HEK293 (cell line): ENCODE measurements around the gene ZFHX2.
A peak's percentile ranks its signal among the peaks of the same experiment; 100 is the strongest.

Experiments used
- CTCF ChIA-PET: fragments of 350-600 bp; formaldehyde crosslinking; extraction: SDS; loops from one replicate; lab custom pipeline; 2021; ENCODE audit warnings: antibody characterized with exemption; lab: Yijun Ruan, JAX
- POLR2A ChIA-PET: fragments of 300-600 bp; formaldehyde crosslinking; extraction: SDS; loops from one replicate; lab custom pipeline; 2020; ENCODE audit warnings: antibody characterized with exemption, inconsistent platforms; lab: Yijun Ruan, JAX
- H3K27ac ChIP-seq: fragments of 200-500 bp; sonication (Bioruptor generic); 2 replicates; pipeline ENCODE4 v1.5.1; 2014; ENCODE audit warnings: low read depth, low read length, control low read depth, inconsistent platforms; ENCODE audit errors: extremely low read depth
- H3K36me3 ChIP-seq, 2 experiments: fragments of 200-500 bp in 1 of 2; sonication (Bioruptor generic) in 1 of 2; 1 replicate in 1 of 2; 2 replicates in 1 of 2; pipeline ENCODE4 v1.5.1; 2014 to 2017; ENCODE audit warnings: inconsistent platforms in 2 of 2, low read length in 2 of 2; ENCODE audit not compliant: control insufficient read depth in 2 of 2, insufficient read depth in 1 of 2
- H3K4me1 ChIP-seq: fragments of 200-500 bp; sonication (Bioruptor generic); 2 replicates; pipeline ENCODE4 v1.5.1; 2014; ENCODE audit warnings: mild to moderate bottlenecking, low read length, inconsistent platforms; ENCODE audit not compliant: control insufficient read depth, insufficient read depth
- H3K4me3 ChIP-seq: 2 replicates; pipeline ENCODE4 v1.5.1; 2011; ENCODE audit warnings: low read depth, mild to moderate bottlenecking, control low read depth, low read length, moderate library complexity
- H3K9me3 ChIP-seq: fragments of 200-500 bp; sonication (Bioruptor generic); 2 replicates; pipeline ENCODE4 v1.5.1; 2014; ENCODE audit warnings: low read depth, low read length, inconsistent platforms; ENCODE audit not compliant: control insufficient read depth, insufficient read depth
- GLIS1 ChIP-seq: fragments of 450-650 bp; formaldehyde crosslinking; IDR thresholded peaks from 2 replicates; pipeline ENCODE4 v1.5.1; 2016; ENCODE audit warnings: missing biosample characterization, missing genetic modification characterization
- KLF10 ChIP-seq: fragments of 450-650 bp; IDR thresholded peaks from 2 replicates; pipeline ENCODE4 v1.5.1; 2018; ENCODE audit warnings: missing biosample characterization, mild to moderate bottlenecking, missing genetic modification characterization
- RBAK ChIP-seq: fragments of 450-650 bp; formaldehyde crosslinking; IDR thresholded peaks from 2 replicates; pipeline ENCODE4 v1.5.1; 2016; ENCODE audit warnings: missing biosample characterization, missing genetic modification characterization
- SP3 ChIP-seq: fragments of 450-650 bp; formaldehyde crosslinking; IDR thresholded peaks from 2 replicates; pipeline ENCODE4 v1.5.1; 2016; ENCODE audit warnings: missing biosample characterization, missing genetic modification characterization
- ZBTB20 ChIP-seq: fragments of 450-650 bp; formaldehyde crosslinking; IDR thresholded peaks from 2 replicates; pipeline ENCODE4 v1.5.1; 2016; ENCODE audit warnings: missing biosample characterization, missing genetic modification characterization
- ZFHX2 ChIP-seq: fragments of 450-650 bp; formaldehyde crosslinking; conservative IDR thresholded peaks from 2 replicates; pipeline ENCODE4 v1.5.1; 2016; ENCODE audit warnings: missing biosample characterization, missing genetic modification characterization
- ZNF114 ChIP-seq: fragments of 450-650 bp; formaldehyde crosslinking; IDR thresholded peaks from 2 replicates; pipeline ENCODE4 v1.5.0; 2017; ENCODE audit warnings: missing biosample characterization, missing genetic modification characterization
- ZNF239 ChIP-seq: fragments of 450-650 bp; formaldehyde crosslinking; IDR thresholded peaks from 2 replicates; pipeline ENCODE4 v1.5.1; 2016; ENCODE audit warnings: missing biosample characterization, missing genetic modification characterization
- ZNF24 ChIP-seq: fragments of 450-650 bp; formaldehyde crosslinking; IDR thresholded peaks from 2 replicates; pipeline ENCODE4 v1.5.1; 2016; ENCODE audit warnings: missing biosample characterization, missing genetic modification characterization
- ZNF548 ChIP-seq: fragments of 450-650 bp; formaldehyde crosslinking; IDR thresholded peaks from 2 replicates; pipeline ENCODE4 v1.5.1; 2016; ENCODE audit warnings: missing biosample characterization, missing genetic modification characterization
- ZNF555 ChIP-seq: fragments of 450-650 bp; formaldehyde crosslinking; conservative IDR thresholded peaks from 2 replicates; pipeline ENCODE4 v1.5.1; 2017; ENCODE audit warnings: missing biosample characterization, mild to moderate bottlenecking, missing genetic modification characterization, inconsistent platforms
- ZNF560 ChIP-seq: fragments of 450-650 bp; formaldehyde crosslinking; IDR thresholded peaks from 2 replicates; pipeline ENCODE4 v1.5.1; 2017; ENCODE audit warnings: missing biosample characterization, missing genetic modification characterization, borderline replicate concordance
- ZNF658 ChIP-seq: fragments of 450-650 bp; formaldehyde crosslinking; IDR thresholded peaks from 2 replicates; pipeline ENCODE4; 2016; ENCODE audit warnings: missing biosample characterization, missing genetic modification characterization
- ZNF843 ChIP-seq: fragments of 450-650 bp; formaldehyde crosslinking; IDR thresholded peaks from 2 replicates; pipeline ENCODE4 v1.5.1; 2016; ENCODE audit warnings: missing biosample characterization, missing genetic modification characterization
- ZSCAN23 ChIP-seq: fragments of 450-650 bp; formaldehyde crosslinking; IDR thresholded peaks from 2 replicates; pipeline ENCODE4 v1.5.1; 2016; ENCODE audit warnings: missing biosample characterization, missing genetic modification characterization
- ZXDB ChIP-seq: fragments of 450-650 bp; formaldehyde crosslinking; IDR thresholded peaks from 2 replicates; pipeline ENCODE4 v1.5.1; 2016; ENCODE audit warnings: missing biosample characterization, missing genetic modification characterization
- TF ChIP-seq, protein P1 (sequence below): fragments of 450-650 bp; formaldehyde crosslinking; IDR thresholded peaks from 2 replicates; pipeline ENCODE4 v1.5.1; 2016; ENCODE audit warnings: missing biosample characterization, missing genetic modification characterization, borderline replicate concordance
- TF ChIP-seq, protein P2 (sequence below): fragments of 450-650 bp; formaldehyde crosslinking; IDR thresholded peaks from 2 replicates; pipeline ENCODE4 v1.5.1; 2017; ENCODE audit warnings: missing biosample characterization, missing genetic modification characterization
- TF ChIP-seq, protein P3 (sequence below): fragments of 450-650 bp; formaldehyde crosslinking; IDR thresholded peaks from 2 replicates; pipeline ENCODE4 v1.5.1; 2016; ENCODE audit warnings: missing biosample characterization, missing genetic modification characterization, borderline replicate concordance
- TF ChIP-seq, protein P4 (sequence below): fragments of 450-650 bp; formaldehyde crosslinking; IDR thresholded peaks from 2 replicates; pipeline ENCODE4 v1.5.1; 2016; ENCODE audit warnings: missing biosample characterization, missing genetic modification characterization

Gene ZFHX2

DNA sequence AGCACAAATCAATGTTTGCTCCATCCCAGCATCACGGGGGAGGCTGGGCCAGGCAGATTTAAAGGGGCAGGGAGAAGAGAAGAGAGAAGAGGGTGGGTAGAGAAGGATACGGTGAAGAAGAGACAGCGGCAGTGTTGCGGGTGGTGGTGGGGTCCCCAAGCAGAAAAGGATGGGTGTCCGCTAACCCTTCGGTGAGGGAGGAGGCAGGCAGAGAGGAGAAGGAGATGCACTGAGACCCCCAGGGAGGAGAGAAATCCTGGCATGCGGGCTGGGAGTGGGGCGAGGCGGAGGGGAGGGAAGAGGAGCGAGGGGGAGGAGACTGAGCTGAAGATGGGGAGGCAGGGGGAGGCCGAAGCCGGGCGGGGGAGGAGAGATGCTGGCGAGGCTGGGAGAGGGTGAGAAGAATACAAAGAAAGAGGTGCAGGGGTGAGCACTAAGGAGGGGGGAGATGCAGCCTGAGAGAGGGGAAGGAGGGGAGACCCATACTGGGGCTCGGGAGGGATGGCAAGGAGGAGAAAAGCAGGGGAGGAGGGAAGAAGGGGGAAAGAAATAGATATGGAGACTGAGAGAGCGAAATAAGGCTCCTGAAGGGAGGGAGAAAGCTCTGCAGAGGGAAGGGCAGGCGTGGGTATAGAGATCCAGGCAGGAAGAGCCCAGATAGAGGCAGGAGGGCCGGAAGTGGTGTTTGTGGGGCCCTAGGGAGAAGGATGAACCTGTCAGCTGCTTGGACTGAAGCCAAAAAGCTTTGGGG is 27.2 kb upstream of the ZFHX2 start, which contains the start of gene JPH4 (continued):
- peak; percentile 25; the same call in 1 of the 2 replicates for TF ChIP-seq SP3 (tag by site-specific recombination)
- no peak for TF ChIP-seq ZNF239 (tag by site-specific recombination)
- TF ChIP-seq ZNF555 (tag by site-specific recombination): no peak
- TF ChIP-seq ZNF560: no peak
- TF ChIP-seq, protein P1, sequence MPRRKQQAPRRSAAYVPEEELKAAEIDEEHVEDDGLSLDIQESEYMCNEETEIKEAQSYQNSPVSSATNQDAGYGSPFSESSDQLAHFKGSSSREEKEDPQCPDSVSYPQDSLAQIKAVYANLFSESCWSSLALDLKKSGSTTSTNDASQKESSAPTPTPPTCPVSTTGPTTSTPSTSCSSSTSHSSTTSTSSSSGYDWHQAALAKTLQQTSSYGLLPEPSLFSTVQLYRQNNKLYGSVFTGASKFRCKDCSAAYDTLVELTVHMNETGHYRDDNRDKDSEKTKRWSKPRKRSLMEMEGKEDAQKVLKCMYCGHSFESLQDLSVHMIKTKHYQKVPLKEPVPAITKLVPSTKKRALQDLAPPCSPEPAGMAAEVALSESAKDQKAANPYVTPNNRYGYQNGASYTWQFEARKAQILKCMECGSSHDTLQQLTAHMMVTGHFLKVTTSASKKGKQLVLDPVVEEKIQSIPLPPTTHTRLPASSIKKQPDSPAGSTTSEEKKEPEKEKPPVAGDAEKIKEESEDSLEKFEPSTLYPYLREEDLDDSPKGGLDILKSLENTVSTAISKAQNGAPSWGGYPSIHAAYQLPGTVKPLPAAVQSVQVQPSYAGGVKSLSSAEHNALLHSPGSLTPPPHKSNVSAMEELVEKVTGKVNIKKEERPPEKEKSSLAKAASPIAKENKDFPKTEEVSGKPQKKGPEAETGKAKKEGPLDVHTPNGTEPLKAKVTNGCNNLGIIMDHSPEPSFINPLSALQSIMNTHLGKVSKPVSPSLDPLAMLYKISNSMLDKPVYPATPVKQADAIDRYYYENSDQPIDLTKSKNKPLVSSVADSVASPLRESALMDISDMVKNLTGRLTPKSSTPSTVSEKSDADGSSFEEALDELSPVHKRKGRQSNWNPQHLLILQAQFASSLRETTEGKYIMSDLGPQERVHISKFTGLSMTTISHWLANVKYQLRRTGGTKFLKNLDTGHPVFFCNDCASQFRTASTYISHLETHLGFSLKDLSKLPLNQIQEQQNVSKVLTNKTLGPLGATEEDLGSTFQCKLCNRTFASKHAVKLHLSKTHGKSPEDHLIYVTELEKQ: no peak
- TF ChIP-seq ZXDB: no peak
- TF ChIP-seq ZNF548 (tag by site-specific recombination): no peak
- no peak for TF ChIP-seq RBAK (tag by site-specific recombination)
- TF ChIP-seq ZFHX2 (tag by site-specific recombination): peak; percentile 43; the same call in 1 of the 2 replicates
- no peak for TF ChIP-seq ZNF658

DNA sequence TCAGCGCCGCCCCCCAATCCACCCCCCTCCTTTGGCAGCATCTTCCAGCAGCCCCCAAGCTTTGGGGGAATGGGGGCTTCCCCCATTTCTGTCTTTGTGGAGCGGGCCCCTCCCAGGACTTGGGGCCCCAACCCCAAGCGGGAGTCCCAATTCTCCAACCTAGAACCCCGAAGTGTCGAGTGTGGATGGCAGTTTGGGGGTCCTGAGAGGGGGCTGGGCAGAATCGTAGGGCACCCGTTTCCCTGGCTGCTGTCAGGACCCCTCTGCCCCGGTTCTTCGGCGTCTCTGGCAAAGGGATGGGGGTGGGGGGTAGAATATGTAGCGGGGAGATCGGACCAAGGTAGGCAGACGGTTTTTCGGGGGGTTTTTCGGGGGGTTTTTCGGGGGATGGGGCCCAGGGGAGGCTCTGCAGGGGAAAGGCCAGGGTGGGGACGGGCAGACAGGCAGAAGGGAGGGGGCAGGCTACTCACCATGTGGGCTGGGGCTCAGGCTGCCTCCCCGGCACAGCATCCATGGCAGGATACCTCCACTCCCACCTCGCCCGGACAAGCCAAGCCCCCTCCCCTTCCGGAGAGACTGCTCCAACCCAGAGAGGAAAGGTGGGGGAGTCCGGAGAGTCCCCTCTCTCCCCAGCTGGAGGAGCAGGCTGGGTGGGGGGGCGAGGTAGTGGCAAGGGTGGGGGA is 26.3 kb upstream of the ZFHX2 start:
- CTCF ChIA-PET: interaction anchor here (0.6 kb wide), 1 partner anchor 25 kb away, joined by 3 read pairs; no protein-coding TSS in a partner anchor
- H3K9me3 ChIP-seq: no peaks in the 10 kb centered on the region
- no peaks in the 10 kb centered on the region for H3K36me3 ChIP-seq
- no peak overlapping the region for H3K4me3 ChIP-seq
- H3K27ac ChIP-seq: no peak overlapping the region
- TF ChIP-seq, protein P2, sequence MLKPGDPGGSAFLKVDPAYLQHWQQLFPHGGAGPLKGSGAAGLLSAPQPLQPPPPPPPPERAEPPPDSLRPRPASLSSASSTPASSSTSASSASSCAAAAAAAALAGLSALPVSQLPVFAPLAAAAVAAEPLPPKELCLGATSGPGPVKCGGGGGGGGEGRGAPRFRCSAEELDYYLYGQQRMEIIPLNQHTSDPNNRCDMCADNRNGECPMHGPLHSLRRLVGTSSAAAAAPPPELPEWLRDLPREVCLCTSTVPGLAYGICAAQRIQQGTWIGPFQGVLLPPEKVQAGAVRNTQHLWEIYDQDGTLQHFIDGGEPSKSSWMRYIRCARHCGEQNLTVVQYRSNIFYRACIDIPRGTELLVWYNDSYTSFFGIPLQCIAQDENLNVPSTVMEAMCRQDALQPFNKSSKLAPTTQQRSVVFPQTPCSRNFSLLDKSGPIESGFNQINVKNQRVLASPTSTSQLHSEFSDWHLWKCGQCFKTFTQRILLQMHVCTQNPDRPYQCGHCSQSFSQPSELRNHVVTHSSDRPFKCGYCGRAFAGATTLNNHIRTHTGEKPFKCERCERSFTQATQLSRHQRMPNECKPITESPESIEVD (tag by site-specific recombination): no peak
- TF ChIP-seq, all 188 proteins: peak for 0
- POLR2A ChIA-PET: no interaction called here
- H3K4me1 ChIP-seq: no peaks in the 10 kb centered on the region

DNA sequence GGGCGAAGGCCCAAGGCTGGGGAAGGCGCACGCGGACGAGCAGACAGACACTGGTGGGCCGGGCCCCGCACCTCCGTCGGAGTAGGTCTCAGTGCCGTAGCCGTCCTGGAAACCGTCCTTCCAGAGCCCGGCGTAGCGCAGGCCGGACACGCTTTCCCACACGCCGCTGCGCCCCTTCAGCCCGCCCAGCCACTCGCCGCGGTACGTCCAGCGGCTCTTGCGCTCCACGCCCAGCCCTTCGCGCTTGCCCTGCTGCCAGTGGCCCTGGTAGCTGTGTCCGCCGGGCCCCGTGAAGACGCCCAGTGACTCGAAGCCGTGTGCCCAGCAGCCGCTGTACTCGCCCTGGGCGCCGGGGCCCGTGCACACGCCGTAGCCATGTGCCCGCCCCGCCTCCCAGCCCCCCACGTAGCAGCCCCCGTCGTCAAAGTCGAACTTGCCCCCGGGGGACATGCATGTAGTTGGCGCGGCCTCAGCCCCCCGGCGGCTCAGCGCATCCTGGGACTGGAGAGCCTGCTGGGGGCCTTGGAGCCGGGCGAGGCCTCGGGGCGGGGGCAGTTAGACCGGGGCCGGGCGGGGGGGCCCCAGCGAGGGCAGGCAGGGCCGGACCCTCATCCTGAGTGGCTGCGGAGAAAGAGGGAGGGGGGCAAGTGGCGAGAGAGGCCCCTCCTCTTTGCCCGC is 25.6 kb upstream of the ZFHX2 start:
- ChIA-PET POLR2A (no interaction called here), CTCF (no interaction called here)
- TF ChIP-seq KLF10 (tag by site-specific recombination): no peak
- TF ChIP-seq GLIS1 (tag by site-specific recombination): no peak
- TF ChIP-seq, protein P3, sequence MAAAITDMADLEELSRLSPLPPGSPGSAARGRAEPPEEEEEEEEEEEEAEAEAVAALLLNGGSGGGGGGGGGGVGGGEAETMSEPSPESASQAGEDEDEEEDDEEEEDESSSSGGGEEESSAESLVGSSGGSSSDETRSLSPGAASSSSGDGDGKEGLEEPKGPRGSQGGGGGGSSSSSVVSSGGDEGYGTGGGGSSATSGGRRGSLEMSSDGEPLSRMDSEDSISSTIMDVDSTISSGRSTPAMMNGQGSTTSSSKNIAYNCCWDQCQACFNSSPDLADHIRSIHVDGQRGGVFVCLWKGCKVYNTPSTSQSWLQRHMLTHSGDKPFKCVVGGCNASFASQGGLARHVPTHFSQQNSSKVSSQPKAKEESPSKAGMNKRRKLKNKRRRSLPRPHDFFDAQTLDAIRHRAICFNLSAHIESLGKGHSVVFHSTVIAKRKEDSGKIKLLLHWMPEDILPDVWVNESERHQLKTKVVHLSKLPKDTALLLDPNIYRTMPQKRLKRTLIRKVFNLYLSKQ (tag by site-specific recombination): no peak
- TF ChIP-seq ZBTB20: no peak
- TF ChIP-seq ZNF843: no peak
- no peak for TF ChIP-seq ZNF114 (tag by site-specific recombination)
- TF ChIP-seq ZNF24 (tag by site-specific recombination): no peak
- TF ChIP-seq, protein P4, sequence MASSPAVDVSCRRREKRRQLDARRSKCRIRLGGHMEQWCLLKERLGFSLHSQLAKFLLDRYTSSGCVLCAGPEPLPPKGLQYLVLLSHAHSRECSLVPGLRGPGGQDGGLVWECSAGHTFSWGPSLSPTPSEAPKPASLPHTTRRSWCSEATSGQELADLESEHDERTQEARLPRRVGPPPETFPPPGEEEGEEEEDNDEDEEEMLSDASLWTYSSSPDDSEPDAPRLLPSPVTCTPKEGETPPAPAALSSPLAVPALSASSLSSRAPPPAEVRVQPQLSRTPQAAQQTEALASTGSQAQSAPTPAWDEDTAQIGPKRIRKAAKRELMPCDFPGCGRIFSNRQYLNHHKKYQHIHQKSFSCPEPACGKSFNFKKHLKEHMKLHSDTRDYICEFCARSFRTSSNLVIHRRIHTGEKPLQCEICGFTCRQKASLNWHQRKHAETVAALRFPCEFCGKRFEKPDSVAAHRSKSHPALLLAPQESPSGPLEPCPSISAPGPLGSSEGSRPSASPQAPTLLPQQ (tag by site-specific recombination): no peak
- no peak for TF ChIP-seq ZSCAN23 (tag by site-specific recombination)
- no peak for TF ChIP-seq ZNF658
- Histone ChIP-seq H3K36me3 (no peaks in the 10 kb centered on the region), H3K9me3 (no peaks in the 10 kb centered on the region), H3K4me1 (no peaks in the 10 kb centered on the region), H3K4me3 (no peak overlapping the region), H3K27ac (no peak overlapping the region)
